ENCODE measurements around the gene TMEM30A. TPM values are rescaled to one million over a fixed set of nuclear protein-coding genes. Genes with fewer than 3 reads are reported as not detected.
A peak's percentile ranks its signal among the peaks of the same experiment; 100 is the strongest.

Gene TMEM30A
- total and polyA plus RNA-seq, 11 donors: 21.8 to 86.3 (median 55.9) TPM

DNA sequence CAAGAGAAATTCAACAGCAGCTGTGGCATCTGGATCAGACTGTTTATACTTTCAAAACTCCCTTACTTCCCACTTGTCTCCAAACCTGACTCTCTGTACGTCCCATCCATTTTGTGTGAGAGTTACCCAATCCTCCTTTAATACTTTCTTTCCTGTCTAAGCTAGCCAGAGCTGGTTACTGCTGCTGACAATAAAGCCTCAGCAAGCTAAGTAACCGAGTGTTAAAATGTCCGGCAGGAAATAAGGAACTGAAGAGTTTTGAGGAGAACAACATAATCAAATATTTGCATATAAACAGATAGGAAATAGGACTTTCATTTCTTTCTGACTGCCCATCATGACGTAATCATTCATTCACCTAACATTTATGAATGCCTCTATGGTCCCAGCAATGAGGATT, 11.6 kb downstream of the TMEM30A start:
- peaks cover 0 to 73% (median 19%) of the 10 kb centered on the region in 12 donors for H3K4me1 ChIP-seq
- WGBS, 4 donors: 80 to 92% (median 90%) methylated on average over 4 of the region's 4 CpGs
- ATAC-seq (peak in 1 of 4 donors; percentile 18), DNase-seq (no peak)
- no peak overlapping the region for H3K4me3 ChIP-seq
- TF ChIP-seq POLR2A (IDR thresholded peaks at IDR 0.05): no peak
- TF ChIP-seq, protein P1, sequence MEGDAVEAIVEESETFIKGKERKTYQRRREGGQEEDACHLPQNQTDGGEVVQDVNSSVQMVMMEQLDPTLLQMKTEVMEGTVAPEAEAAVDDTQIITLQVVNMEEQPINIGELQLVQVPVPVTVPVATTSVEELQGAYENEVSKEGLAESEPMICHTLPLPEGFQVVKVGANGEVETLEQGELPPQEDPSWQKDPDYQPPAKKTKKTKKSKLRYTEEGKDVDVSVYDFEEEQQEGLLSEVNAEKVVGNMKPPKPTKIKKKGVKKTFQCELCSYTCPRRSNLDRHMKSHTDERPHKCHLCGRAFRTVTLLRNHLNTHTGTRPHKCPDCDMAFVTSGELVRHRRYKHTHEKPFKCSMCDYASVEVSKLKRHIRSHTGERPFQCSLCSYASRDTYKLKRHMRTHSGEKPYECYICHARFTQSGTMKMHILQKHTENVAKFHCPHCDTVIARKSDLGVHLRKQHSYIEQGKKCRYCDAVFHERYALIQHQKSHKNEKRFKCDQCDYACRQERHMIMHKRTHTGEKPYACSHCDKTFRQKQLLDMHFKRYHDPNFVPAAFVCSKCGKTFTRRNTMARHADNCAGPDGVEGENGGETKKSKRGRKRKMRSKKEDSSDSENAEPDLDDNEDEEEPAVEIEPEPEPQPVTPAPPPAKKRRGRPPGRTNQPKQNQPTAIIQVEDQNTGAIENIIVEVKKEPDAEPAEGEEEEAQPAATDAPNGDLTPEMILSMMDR (IDR thresholded peaks at IDR 0.05): no peak
- peaks cover 0 to 5% (median 0%) of the 10 kb centered on the region in 12 donors for H3K9me3 ChIP-seq
- no peaks in the 10 kb centered on the region for H3K27me3 ChIP-seq
- peak overlapping the region in 3 of 12 donors; percentile 9 to 83 (median 31) for H3K27ac ChIP-seq
- intact Hi-C loops (cut with DNase I): no loop called here
- peaks cover 0 to 8% (median 2%) of the 10 kb centered on the region in 9 donors for H3K36me3 ChIP-seq

DNA sequence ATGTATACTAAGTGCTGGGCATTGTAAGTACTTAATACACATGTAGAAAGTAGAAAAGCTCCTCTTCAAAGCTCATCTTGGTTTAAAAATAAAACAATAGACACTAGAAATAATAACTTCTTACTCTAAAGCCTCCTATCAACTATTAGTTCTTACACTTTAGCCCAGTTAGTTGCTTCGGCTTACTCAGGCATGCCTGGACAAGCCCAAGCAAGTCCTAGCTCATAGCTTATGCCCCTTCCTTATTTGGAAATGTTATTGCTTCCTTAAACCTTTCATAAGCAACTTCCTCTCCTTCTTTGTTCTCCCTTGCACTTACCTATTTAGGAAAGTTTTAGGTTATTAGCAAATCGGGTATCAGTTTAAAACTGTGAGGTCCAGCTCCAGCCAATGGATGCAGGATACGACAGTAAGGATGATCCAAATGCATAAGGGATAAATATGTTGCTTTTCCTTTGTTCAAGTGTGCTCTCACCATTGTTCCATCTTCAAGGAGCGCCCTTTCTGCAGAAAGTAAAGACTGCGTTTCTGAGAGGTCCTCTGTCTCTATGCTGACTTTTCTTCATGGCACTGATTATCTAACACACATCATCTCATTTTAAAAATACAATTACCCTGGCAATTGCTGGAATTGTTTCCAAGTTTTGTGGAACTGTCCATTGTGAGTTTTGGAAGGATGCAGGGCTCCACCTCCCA, 12.3 kb downstream of the TMEM30A start:
- WGBS, 4 donors: 88 to 93% (median 91%) methylated on average over 5 of the region's 5 CpGs
- peak overlapping the region in 6 of 12 donors; percentile 1 to 83 (median 16) for H3K27ac ChIP-seq
- intact Hi-C loops (cut with DNase I): no loop called here
- ATAC-seq (no peak), DNase-seq (no peak)
- H3K9me3 ChIP-seq: peaks cover 0 to 5% (median 0%) of the 10 kb centered on the region in 12 donors
- peaks cover 0 to 8% (median 2%) of the 10 kb centered on the region in 9 donors for H3K36me3 ChIP-seq
- H3K4me3 ChIP-seq: no peak overlapping the region
- no peaks in the 10 kb centered on the region for H3K27me3 ChIP-seq
- H3K4me1 ChIP-seq: peaks cover 0 to 74% (median 22%) of the 10 kb centered on the region in 12 donors
- TF ChIP-seq, protein P1 (IDR thresholded peaks at IDR 0.05): no peak
- TF ChIP-seq POLR2A (IDR thresholded peaks at IDR 0.05): no peak

DNA sequence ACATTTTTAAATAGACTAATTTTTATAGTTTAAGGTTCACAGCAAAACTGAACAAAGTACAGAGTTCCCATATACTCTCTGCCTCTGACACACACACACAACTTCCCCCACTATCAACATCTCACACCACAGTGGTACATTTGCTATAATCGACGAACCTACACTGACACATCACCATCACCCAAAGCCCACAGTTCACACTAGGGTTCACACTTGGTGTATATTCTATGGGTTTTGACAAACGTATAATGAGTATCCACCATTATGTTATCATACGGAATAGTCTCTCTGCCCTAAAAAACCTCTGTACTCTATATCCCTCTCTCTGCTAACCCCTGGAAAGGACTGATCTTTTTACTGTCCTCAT, 15.6 kb downstream of the TMEM30A start:
- no peak overlapping the region for H3K4me3 ChIP-seq
- DNase-seq (no peak), ATAC-seq (no peak)
- H3K27me3 ChIP-seq: no peaks in the 10 kb centered on the region
- 89 to 96% (median 92%) methylated on average over 4 of the region's 4 CpGs for WGBS, 4 donors
- H3K27ac ChIP-seq: no peak overlapping the region
- TF ChIP-seq POLR2A (IDR thresholded peaks at IDR 0.05): no peak
- TF ChIP-seq, protein P1 (IDR thresholded peaks at IDR 0.05): no peak
- H3K36me3 ChIP-seq: peaks cover 0 to 31% (median 17%) of the 10 kb centered on the region in 9 donors
- H3K4me1 ChIP-seq: peaks cover 0 to 60% (median 23%) of the 10 kb centered on the region in 12 donors
- H3K9me3 ChIP-seq: peaks cover 0 to 5% (median 0%) of the 10 kb centered on the region in 12 donors
- intact Hi-C loops (cut with DNase I): loop anchor here in 4 of 10 donors (2.0 to 5.0 kb wide), 3 partner anchors 238 to 258 kb away; no protein-coding TSS in a partner anchor

Data from heart left ventricle (tissue), 16 donors.